Stimulated activated CD4-positive, alpha-beta T cell treated with anti-CD3 and anti-CD28 coated beads, Interleukin-1b, Interleukin-23, amount 100 ng/mL, for 1 hour (primary cell): ENCODE data around the gene IL17REL.

Experiments
- DNase-seq, 2 donors: peaks; one replicate each; pipeline ENCODE4 v3.0.0-alpha.2; 2020; ENCODE audit warnings: low read depth in 2 of 2

IL17REL gene

DNA sequence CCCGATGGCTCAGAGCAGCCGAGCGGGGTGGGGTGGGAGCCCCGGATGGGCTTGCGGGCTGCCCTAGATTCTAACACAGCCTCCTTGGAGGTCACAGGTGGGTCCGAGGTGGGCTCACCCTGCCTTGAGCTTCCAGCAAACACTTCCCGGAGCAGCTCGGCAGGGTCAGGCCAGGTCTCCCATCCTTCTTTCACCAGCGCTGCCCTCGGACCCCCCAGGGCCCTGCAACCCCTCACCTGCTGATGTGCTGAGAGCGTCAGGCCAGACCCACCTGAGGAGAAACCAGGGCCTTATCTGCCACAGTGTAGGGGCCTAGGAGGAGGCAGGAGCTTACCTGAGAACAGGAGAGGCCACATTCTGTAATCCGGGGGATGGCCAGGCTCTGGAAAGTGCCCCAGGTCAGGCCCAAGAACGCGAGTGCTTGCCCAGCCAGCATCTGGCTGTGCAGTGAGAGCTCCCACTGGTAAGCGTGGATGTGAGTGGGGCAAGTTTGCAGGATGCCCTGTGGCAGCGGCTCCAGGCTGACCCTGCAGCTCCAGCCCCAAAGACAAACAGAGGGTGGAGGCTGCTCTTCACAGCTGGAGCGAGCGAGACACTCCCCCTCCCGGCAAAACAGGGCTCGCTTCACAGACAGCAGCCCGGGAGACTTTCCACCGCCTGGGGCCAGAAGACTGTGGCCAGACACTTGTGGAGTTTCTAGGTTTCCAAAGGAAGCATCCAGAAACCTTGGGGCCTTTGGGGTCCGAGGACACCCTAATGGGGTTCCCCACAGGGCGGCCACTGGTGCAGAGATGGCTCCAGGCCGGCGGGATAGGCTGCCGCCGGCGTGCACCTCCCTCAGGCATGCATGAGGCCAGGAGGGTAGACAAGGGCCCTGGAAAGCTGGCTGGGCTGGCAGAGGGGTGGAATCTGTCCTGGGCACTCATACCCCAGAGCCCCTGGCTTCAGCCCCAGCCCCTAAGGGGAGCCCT lies at the start of gene IL17REL:
IL17REL (minus strand) TSS at position 555 of the 971 bp plus-strand sequence; CDS start at position 436, 119 bp downstream.
- no peak for DNase-seq

DNA sequence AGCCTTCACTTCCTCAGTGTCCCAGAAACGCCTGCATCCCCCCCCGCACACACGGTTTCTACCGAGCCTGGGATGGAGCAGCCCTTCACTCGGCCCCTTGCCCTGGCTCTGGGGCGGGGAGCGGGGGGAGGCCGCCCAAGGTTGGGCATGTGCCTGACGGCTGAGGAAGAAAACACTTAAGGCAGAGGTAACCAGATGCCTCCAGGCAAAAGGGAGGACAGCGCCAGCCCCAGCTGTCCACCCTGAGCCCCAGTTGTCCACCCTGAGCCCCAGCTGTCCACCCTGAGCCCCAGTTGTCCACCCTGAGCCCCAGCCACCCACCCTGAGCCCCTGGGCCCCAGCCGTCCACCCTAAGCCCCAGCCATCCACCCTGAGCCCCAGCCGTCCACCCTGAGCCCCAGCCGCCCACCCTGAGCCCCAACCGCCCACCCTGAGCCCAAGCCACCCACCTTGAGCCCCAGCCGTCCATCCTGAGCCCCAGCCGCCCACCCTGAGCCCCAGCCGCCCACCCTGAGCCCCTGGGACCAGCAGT lies 49.3 kb upstream of the IL17REL start:
- DNase-seq = no peak

DNA sequence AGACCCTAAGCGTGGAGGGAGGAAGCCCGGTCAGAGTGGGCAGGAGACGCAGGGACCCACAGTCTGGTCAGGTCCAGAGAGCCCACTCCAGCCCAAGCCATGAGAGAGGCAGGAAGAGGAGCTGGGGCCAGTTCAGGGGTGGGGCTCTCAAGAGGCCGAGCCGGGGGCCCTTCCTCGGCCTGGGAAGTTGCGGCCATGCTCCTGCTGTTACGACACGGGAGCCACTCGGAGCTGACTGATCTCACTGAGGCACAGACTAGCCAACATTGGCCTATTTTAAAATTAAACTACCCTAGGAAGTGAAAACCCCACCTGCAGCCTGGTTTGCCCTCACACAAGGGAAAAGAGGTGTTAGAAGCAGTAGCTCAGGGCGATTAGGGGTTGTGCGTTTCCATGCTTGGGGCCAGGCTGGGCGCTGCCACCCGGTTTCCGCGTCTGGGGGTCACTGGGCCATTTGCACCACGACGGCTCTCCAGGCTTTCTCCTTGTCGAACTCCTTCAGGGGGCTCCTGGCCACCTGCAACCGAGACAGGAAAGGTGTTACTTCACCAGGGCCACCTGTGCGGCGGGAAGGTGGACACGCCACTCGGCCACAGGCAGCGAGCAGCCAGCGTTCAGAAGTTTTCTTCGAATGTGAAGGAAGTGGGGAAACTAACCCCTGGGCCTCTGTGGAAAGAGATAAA lies 48.7 kb upstream of the IL17REL start:
- no peak for DNase-seq

DNA sequence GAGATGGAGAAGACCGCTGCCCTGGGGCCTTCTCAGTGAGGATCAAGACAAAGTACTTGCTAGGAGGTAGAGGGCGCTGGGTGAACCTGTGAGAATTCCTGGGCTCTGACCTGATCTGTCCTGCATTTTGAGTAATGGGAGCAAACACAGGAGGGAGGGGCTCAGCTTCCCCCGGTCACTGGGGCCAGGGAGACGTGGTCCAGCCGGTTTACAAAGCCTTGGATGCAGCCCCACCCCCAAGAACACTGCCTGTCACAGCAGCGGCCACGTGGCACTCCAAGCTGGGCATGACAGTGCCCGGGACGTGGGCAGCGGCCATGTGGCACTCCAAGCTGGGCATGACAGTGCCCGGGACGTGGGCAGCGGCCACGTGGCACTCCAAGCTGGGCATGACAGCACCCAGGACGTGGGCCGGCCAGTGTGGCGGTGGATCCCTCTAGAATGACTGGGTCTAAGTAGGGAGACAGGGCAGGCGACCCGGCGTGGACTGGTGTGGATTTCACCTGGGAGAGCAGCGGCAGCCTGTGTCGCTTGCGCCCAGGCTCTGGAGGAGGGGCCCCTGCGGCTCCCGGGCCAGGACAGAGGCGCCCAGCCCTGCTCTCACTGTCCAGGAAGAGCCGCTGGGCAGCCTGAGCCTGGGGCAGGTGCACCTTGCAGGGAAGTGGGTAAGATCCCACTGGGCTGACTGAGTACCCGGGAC lies 48.0 kb upstream of the IL17REL start:
- no peak for DNase-seq

DNA sequence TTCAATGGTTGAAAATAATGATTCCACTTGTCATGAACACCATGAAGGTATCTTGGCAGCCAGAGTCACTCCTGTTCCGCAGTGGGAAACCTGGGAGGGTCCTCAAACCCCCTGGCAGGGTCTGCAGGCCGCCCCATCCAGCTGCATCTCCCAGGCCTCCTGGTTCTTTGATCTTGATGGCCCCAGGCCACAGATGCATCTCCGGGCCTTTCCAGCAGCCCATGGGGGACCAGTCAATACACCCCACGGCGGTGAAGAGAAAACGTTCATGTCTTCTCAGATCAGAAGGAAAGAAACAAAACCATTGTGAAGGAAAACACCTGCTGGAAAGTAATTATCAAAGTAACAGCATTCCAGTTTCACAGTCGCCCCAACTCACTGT lies 47.3 kb upstream of the IL17REL start:
- DNase-seq = no peak

DNA sequence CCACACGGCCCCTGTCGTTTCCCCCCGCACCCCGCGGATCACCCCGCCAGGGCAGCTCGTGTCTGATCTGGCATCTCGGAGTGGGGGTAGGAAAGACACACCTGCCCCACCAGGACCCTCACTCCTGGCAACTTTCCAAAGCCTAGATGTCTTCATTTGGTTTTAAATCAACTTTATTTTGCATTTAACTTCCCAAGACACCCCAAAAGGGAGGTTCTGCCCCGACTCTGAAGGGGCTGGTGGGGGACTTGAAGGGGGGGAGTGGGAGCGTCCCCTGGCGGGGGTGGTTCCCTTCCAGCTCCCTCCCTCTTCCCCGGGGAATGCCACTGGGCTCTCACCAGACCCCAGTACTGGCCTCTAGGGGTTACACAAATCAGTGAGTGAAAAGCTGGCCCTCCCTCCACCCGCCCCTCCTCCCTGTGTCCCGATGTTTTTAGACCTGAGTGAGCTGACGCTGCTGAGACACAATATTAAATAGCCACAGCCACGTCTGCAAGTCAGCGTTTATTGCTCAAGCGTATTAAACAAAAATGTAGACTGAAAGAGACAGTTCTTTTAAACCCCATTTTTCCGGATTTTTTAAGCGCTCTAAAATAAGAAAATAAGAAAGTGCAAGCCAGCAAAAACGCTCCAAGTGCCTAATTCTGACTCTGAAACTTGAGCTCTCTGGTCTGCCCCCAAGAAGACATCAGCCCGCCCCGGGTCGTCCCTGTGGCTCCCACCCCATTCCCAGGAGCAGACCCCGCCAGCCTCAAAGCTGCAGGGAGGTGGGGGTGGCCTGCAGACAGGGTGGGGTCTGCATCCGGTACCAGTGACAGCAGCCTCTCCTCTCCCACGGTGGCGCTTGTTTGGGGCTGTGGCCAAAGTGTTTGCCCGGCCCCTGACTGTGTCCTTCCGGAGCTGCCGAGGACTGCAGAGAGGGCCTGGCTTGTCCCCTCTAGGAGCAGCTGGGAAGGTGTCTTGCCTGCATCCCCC lies 46.6 kb upstream of the IL17REL start:
- no peak for DNase-seq

DNA sequence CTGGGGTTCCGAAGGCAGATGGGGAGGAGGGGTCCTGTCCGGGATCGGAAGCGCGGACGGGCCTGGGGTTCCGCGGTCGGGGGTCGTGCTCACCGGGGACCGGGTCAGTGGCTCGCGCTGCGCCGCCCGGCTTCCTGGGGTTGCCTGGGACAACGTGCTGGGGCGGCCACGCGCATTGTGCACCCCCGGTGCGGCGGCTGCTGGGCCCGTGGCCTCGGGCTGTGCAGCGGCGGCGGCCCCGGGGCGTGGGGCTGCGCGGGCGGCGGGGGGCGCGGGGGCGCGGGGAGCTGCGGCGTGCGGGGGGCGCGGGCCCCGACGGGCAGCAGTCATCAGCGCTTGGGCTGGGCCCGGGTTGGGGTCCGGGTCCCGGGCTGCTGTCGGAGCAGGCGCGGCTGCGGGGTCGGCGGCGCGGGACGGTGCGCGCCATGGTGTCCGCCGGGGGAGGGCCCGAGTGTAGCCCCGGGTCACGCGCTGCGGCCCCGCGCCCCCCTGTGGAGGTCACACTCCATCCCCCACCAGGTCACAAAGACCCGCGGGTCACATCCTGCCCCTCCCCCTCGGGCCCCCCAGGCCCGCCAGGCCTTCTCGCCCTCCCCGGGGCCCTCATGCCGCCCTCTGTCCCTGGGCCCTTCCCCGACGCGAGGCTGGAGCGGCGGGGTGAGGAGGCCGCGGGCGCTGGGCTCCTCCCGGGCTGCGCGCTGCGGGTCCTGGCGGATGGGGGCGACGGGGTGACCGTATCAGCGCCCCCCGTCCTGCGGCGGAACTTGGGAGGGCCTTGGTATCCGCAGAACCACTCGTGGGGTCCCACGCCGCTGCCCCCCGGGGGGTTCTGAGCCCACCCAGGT lies 45.7 kb upstream of the IL17REL start, which contains the start of gene TTLL8:
TTLL8 (minus strand) TSS at position 238 of the 845 bp plus-strand sequence.
- no peak for DNase-seq

DNA sequence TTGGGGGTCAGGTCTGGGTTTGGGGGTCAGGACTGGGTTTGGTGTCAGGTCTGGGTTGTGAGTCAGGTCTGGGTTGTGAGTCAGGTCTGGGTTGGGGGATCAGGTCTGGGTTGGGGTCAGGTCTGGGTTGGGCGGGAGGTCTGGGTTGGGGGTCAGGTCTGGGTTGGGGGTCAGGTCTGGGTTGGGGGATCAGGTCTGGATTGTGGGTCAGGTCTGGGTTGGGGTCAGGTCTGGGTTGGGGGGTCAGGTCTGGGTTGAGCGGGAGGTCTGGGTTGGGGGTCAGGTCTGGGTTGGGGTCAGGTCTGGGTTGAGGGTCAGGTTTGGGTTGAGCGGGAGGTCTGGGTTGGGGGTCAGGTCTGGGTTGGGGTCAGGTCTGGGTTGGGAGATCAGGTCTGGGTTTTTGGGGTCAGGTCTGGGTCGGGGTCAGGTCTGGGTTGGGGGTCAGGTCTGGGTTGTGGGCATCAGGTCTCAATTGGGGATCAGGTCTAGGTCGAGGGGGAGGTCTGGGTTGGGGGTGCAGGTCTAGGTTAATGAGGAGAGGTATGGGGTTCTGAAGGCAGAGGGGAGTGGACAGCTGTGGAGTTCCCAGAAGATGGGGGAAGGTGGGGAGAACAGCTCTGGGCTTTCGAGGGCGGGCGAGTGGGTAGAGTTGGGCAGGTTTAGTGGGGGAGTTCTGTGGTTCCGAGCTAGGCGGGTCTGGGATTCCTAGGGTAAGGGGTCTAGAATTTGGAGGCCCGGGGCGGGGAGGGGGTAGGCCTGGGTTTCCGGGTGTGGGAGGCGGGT lies 44.9 kb upstream of the IL17REL start:
- DNase-seq = no peak

DNA sequence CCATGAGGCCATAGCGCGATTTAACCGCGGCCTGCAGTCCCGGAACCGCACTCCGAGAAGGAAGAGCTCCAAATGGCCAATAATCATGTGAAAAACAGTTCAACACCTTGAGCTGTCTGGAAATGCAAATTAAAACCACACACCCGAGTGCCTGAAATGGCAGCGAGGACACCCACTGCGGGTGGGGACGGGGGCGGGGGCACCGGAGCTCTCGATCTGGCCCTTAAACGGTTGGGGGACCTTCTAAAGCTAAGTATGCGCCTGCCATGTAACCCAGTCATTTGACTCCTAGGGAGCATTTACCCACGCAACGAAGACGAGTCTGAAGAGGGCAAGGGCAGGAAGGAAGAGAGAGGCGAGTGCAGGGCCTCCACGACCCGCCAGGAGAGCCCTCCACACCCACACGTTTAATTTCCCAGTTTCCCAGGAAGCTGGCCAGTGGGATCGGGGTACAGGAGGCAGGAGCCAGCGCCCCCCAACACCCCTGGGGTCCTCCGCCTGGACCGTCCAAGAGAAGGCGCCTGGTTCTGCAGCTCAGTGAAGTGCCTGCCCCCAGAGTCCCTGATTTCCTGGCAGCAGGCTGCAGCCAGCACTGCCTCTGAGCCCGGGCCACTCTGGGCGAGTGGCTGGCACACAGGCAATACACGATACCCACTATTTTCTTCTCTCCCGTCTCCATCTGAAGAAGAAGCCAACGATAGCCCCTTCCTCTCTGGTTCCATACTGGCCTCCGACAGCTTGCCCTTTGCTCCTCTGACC lies 43.8 kb upstream of the IL17REL start:
- no peak for DNase-seq

DNA sequence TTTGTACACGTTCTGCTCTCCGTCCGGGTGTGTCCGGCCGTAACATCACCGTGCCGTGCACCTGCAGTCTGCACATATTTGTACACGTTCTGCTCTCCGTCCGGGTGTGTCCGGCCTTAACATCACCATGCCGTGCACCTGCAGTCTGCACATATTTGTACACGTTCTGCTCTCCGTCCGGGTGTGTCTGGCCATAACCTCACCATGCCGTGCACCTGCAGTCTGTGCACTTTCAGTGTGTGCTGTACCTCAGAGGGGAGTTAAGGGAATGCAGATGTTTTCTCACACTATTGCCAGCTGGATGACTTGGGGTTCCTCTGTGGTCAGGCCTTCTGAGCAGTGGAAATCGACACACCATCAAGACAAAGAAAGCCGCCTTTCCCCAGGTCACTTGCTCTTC lies 41.3 kb upstream of the IL17REL start:
- DNase-seq = no peak

DNA sequence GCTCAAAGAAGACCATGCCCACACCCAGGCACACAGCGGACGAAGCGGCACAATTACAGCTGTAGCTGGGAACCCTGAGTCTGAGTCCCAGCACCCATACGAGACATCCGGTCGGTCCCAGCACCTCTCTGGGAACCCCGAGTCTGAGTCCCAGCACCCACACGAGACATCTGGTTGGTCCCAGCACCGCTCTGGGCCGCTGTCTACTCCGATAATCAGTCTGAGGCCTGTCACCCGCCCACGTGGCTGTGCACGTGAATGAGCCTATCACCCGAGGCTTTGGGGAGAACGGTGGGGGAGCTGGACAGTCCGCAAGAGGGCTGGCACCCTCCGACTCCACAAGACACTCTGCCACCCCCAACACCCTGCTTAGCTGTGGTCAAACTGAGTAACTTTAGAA lies 39.4 kb upstream of the IL17REL start:
- no peak for DNase-seq

DNA sequence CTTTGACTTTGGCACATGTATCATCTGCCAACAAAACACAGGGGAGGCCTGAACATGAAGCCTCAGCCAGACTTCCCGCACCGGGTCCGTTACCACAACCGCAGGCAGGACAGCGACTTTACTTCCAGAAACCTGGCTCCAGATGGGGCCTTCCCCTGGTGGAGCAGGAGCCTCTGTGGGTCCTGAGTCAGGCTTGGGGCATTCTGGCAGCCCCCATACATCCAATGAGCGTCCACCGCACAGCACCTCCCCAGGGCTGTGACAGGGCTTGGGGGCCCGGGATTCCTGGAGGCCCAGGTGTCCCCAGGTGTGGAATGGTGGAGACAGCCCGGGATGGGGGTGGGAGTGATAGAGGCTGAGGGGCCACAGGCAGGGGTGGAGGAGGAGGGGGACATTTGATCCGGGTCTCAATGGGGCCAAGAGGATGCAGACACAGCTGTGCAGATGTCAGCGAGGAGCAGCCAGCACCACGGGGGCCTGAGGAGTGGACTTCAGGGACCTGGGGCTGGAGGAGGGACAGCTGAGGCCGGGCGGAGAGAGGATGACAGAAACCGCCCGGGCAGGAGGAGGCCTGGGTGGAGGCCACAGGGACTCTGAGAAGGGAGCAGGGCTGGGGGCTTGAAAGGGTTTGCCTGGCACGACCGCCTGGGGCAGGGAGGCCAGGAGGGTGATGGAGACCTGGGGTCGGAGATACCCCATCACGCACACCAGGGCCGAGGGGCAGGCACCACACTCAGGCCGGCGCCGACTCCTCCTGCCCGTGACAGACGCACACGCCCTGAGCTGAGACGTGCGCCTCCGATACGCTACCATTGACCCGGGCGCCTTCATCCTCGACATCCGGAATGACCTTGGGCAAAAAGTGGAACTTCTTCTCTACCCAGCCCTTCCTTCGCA lies 37.0 kb upstream of the IL17REL start:
- no peak for DNase-seq

DNA sequence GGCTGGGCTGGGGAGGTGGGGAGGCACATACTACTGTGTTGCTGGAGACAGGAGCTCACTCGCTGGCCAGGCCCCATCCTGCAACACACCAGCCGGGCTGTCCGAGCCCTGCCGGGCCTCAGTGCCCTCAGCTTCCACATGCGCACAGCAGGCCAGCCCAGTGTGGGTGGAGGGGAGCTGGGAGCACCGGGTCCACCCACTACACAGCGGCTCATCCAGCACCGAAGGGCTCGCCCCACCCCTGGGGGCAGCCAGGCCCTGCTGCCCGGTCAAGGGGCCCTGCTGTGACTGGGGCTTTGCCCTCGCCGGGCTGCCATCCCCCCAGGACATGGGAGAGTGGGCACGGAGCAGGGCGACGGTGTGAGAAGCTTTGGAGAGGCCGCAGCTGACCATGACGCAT lies 36.3 kb upstream of the IL17REL start:
- DNase-seq = no peak

DNA sequence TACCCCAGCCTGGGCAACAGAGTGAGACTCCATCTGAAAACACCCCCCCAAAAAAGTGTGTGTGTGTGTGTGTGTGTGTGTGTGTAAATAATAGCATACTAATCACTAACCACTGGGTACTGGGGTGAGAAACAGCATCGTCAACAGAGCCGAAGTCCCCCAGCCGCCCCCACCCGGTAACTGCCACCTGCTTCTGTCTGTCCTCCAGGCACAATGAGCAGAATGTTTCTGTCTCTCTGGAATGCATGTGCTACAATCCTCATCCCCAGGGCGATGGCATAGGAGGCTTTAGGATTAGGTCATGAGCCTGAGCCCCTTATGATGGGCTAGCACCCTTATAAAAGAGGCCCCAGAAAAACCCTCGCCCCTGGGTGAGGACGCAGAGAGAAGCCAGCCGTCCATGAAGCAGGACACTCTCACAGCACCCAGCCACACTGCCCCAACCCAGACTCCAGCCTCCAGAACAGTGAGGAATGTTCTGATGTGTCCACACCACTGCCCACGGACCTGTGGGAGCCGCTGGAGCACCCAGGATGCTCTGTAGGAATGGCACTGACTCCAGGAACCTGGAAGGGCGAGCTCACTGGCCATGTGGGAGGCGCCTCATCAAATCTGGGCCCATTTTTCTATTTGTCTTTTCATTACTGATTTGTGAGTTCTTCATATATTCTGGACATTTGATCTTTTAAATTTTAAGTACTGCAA lies 35.6 kb upstream of the IL17REL start:
- no peak for DNase-seq

DNA sequence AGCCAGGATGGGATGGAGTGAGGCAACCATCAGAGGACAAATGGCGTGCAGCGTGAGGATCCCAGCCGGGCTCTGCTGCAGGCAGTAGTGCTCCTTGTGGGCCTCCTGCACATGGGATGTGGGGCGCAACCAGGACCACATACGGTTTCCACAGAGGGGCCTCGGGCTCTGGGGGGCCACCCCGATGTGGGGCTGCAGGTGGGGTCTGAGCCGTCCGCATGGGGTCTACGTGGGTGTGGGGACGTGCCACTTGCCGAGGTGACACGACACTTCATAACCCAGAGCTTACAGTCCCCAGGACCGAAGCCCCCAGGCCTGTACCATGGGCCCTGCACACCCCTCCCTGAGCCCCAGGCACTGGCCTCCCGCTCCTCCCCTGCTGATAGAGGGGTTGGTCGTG lies 34.8 kb upstream of the IL17REL start:
- no peak for DNase-seq

DNA sequence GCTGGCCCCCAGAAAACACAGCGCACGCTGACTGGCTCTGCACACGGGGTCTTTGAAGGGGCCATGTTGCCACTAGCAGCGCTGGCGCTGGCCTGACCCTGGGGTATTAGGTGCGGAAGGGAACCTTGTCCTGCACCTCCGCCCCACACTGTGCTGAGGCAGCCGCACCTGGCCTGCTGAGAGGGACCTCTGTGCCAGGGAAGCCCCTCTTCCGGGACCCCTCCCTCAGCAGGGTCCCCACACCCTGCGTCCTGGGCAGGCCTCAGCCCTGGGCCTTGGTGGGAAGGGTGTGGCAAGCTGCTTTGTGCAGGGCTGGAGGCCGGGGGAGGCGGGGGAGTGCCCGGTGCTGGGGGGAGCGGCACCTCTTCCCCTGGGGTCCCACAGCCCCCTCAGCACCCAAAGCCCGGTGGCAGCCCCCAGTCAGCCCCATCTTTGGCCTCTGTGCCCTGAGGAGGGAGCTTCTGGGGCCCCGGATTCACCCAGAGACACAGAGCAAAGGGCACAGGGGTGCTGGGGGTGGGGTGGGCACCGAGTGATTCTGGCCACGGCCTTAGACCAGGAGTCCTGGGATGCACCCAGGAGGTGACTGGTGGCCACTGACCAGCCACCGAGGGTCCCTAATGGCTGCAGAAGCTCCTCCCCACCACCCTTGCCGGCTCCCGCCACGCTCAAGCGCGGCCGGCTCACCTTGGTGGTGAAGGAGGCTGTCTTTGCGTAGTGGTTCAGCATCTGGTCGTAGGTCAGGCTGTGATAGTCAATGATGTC lies 34.1 kb upstream of the IL17REL start:
- DNase-seq = no peak
